Hepatocyte (in vitro differentiated cells): ENCODE data around the gene DYNC2H1. TPM values are rescaled to one million over a fixed set of nuclear protein-coding genes. Genes with fewer than 3 reads are reported as not detected.

Experiments used
- DNase-seq: peaks from one replicate; pipeline ENCODE4 v3.0.0-alpha.2; 2016; ENCODE audit warnings: low spot score
- H2AFZ ChIP-seq: fragments of 200-600 bp; sonication (generic); 2 replicates; pipeline ENCODE4 v1.6.0; 2016; ENCODE audit warnings: antibody characterized with exemption, mild to moderate bottlenecking
- H3K27ac ChIP-seq: fragments of 200-600 bp; sonication (generic); 2 replicates; pipeline ENCODE4 v1.5.1; 2016; ENCODE audit warnings: mild to moderate bottlenecking
- H3K27me3 ChIP-seq: fragments of 200-600 bp; sonication (generic); 2 replicates; pipeline ENCODE4 v1.6.1; 2016
- H3K36me3 ChIP-seq: fragments of 200-600 bp; sonication (generic); replicated peaks from 2 replicates; pipeline ENCODE4 v1.5.1; 2016; ENCODE audit warnings: low read depth; ENCODE audit not compliant: insufficient read depth
- H3K4me1 ChIP-seq: fragments of 200-600 bp; sonication (generic); 2 replicates; pipeline ENCODE4 v1.5.1; 2016; ENCODE audit warnings: mild to moderate bottlenecking, moderate library complexity; ENCODE audit not compliant: insufficient read depth
- H3K4me2 ChIP-seq: fragments of 200-600 bp; sonication (generic); 2 replicates; pipeline ENCODE4 v1.6.0; 2016
- H3K4me3 ChIP-seq: fragments of 200-600 bp; sonication (generic); 2 replicates; pipeline ENCODE4 v1.5.1; 2016; ENCODE audit warnings: mild to moderate bottlenecking
- H3K79me2 ChIP-seq: fragments of 200-600 bp; sonication (generic); 2 replicates; pipeline ENCODE4 v1.6.0; 2017; ENCODE audit warnings: mild to moderate bottlenecking
- H3K9me2 ChIP-seq: fragments of 200-600 bp; sonication (generic); replicated peaks from 2 replicates; pipeline ENCODE4 v1.6.0; 2017; ENCODE audit warnings: mild to moderate bottlenecking; ENCODE audit not compliant: insufficient read depth
- H3K9me3 ChIP-seq: fragments of 200-600 bp; sonication (generic); 2 replicates; pipeline ENCODE4 v1.5.1; 2016; ENCODE audit warnings: low read depth, mild to moderate bottlenecking
- H4K20me1 ChIP-seq: fragments of 200-600 bp; sonication (generic); 2 replicates; pipeline ENCODE4 v1.6.0; 2016; ENCODE audit warnings: mild to moderate bottlenecking; ENCODE audit not compliant: insufficient read depth, poor library complexity, severe bottlenecking
- EZH2 ChIP-seq: fragments of 200-600 bp; sonication (generic); IDR thresholded peaks from 2 replicates; pipeline ENCODE4 v1.6.1; 2016; ENCODE audit warnings: antibody characterized with exemption, mild to moderate bottlenecking, borderline replicate concordance
- EZH2phosphoT487 ChIP-seq: fragments of 200-600 bp; sonication (generic); IDR thresholded peaks from one replicate; pipeline ENCODE4 v1.6.1; 2018; ENCODE audit warnings: antibody characterized with exemption, mild to moderate bottlenecking, low read depth, moderate library complexity; ENCODE audit not compliant: unreplicated experiment, severe bottlenecking
- WGBS: methylation state at CpG from one replicate; pipeline ENCODE4 v1.1.6; 2016; ENCODE audit warnings: low lambda C conversion rate; ENCODE audit errors: missing lambda C conversion rate; 5-methylcytosine and 5-hydroxymethylcytosine counted together
- polyA plus RNA-seq: library from polyadenylated mRNA; unstranded; fragments of >200 nt; fragmentation: Nextera tagmentation; extraction: Ambion mirVana; gene quantifications from 2 replicates; pipeline ENCODE4 v1.2.1, GENCODE V29; 2016
- total RNA-seq: library from RNA; depleted of rRNA; stranded (reverse); fragments of >200 nt; gene quantifications from 2 replicates; pipeline ENCODE4 v1.2.3, GENCODE V29; 2014
- TF ChIP-seq, protein P1 (sequence below): fragments of 200-600 bp; sonication (generic); IDR thresholded peaks from 2 replicates; pipeline ENCODE4 v1.5.1; 2016; ENCODE audit warnings: antibody characterized with exemption, mild to moderate bottlenecking; ENCODE audit not compliant: poor library complexity

The DYNC2H1 gene
- total and polyA plus RNA-seq, 2 experiments from 2014 or later, result 4.4 to 16.9 TPM

DNA sequence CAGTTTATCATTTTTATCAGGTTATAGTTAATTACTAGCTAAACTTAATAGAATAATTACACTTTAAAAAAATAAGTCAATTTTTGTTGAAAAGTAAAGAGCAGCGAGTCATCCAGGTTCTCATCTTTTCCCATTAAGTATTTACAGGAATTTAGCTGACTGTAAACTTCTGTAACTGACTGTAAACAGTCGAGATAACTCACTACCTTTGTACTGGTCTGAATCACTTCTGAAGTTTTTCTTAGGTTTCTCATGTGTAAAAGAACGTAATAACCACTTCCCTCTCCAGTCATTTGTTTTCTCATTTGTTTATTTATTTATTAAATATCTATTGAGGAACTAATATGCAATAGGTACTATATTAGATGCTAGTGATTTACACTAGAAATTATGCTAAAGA, 270.8 kb downstream of the DYNC2H1 start:
- Histone ChIP-seq H4K20me1 (no peaks in the 10 kb centered on the region), H3K79me2 (no peaks in the 10 kb centered on the region), H3K27ac (no peak overlapping the region), H3K9me2 (no peaks in the 10 kb centered on the region), H3K4me3 (no peak overlapping the region), H3K4me1 (no peaks in the 10 kb centered on the region), H3K4me2 (no peak overlapping the region), H2AFZ (no peak overlapping the region), H3K36me3 (no peaks in the 10 kb centered on the region), H3K27me3 (no peaks in the 10 kb centered on the region), H3K9me3 (no peaks in the 10 kb centered on the region)
- TF ChIP-seq EZH2phosphoT487 (no peak), EZH2 (no peak)
- TF ChIP-seq, protein P1, sequence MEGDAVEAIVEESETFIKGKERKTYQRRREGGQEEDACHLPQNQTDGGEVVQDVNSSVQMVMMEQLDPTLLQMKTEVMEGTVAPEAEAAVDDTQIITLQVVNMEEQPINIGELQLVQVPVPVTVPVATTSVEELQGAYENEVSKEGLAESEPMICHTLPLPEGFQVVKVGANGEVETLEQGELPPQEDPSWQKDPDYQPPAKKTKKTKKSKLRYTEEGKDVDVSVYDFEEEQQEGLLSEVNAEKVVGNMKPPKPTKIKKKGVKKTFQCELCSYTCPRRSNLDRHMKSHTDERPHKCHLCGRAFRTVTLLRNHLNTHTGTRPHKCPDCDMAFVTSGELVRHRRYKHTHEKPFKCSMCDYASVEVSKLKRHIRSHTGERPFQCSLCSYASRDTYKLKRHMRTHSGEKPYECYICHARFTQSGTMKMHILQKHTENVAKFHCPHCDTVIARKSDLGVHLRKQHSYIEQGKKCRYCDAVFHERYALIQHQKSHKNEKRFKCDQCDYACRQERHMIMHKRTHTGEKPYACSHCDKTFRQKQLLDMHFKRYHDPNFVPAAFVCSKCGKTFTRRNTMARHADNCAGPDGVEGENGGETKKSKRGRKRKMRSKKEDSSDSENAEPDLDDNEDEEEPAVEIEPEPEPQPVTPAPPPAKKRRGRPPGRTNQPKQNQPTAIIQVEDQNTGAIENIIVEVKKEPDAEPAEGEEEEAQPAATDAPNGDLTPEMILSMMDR, result no peak
- 45% methylated on average over 3 of the region's 3 CpGs for WGBS
- DNase-seq, result no peak

DNA sequence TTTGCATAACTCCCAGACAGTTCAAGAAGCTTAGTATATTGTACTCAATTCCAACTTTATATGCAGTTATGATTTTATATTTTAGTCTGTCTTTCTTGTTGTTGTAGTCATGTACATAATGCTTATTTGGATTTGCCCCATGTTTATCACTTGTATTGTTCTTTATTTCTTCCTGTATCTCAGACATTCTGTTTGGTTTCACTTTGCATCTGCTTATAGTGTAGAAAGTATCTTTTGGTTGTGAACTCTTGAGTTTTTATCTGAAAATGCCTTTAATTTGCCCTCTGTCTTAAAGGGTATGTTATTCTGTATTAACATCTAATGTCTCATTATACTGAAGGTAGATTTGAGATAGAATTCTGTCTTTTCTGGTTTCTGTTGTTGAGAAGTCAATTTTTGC, 275.4 kb downstream of the DYNC2H1 start:
- Histone ChIP-seq H3K27me3 (no peaks in the 10 kb centered on the region), H3K4me1 (no peaks in the 10 kb centered on the region), H3K4me2 (peak overlapping the region; percentile 7), H3K9me2 (no peaks in the 10 kb centered on the region), H4K20me1 (no peaks in the 10 kb centered on the region), H3K36me3 (no peaks in the 10 kb centered on the region), H3K9me3 (no peaks in the 10 kb centered on the region), H3K79me2 (no peaks in the 10 kb centered on the region), H2AFZ (no peak overlapping the region), H3K27ac (no peak overlapping the region), H3K4me3 (no peak overlapping the region)
- TF ChIP-seq, protein P1, result no peak
- TF ChIP-seq EZH2phosphoT487, result no peak
- TF ChIP-seq EZH2, result no peak
- no peak for DNase-seq

DNA sequence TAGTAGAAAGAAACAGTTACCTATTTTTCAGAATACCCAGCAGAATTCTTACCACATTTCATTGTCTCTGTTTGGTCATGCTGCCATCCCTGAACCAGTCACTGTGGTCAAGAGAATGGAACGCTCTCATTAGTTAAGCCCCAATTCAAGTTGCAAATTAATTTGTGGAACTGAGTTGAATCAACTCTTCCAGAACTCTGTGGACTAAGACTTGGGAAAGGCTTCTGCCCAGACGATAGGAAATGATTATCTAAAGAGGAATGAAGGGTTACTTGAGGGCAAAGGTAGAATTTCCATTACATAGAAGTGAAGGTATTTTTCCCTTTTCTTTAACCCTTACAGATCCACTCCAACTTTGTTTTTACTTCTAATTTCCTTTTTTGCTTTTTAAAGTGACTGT, 286.4 kb downstream of the DYNC2H1 start:
- no peaks in the 10 kb centered on the region for H3K9me2 ChIP-seq
- no peak overlapping the region for H3K4me2 ChIP-seq
- 53% methylated on average over 2 of the region's 2 CpGs for WGBS
- H3K9me3 ChIP-seq, result no peaks in the 10 kb centered on the region
- TF ChIP-seq, protein P1, result no peak
- H3K36me3 ChIP-seq, result no peaks in the 10 kb centered on the region
- H3K4me3 ChIP-seq, result no peak overlapping the region
- peak; percentile 24 for DNase-seq
- H3K79me2 ChIP-seq, result no peaks in the 10 kb centered on the region
- no peaks in the 10 kb centered on the region for H3K4me1 ChIP-seq
- H3K27me3 ChIP-seq, result no peaks in the 10 kb centered on the region
- H2AFZ ChIP-seq, result no peak overlapping the region
- no peaks in the 10 kb centered on the region for H4K20me1 ChIP-seq
- H3K27ac ChIP-seq, result peak overlapping the region; percentile 12

DNA sequence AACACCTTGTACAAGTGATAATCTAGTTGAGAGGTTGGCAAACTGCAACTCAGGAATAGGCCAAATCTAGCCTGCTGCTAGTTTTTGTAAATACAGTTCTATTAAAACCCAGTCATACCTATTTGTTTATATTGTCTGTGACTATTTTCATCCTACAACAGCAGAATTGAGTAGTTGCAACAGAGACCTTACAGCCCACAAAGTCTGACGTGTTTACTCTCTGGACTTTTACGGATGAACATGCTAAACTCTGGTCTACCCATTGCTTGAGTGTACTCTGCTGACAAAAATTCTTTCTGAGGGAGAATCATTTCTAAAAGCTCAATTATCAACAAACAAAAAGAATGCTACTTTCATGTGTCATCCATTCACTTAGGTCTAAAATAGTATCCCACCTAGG, 287.0 kb downstream of the DYNC2H1 start:
- no peak overlapping the region for H3K4me2 ChIP-seq

More for the DNA sequence above, 287.0 kb downstream of the DYNC2H1 start:
- Histone ChIP-seq H3K27me3 (no peaks in the 10 kb centered on the region), H2AFZ (no peak overlapping the region), H3K27ac (peak overlapping the region; percentile 12), H3K79me2 (no peaks in the 10 kb centered on the region), H4K20me1 (no peaks in the 10 kb centered on the region), H3K4me3 (no peak overlapping the region), H3K9me2 (no peaks in the 10 kb centered on the region), H3K4me1 (no peaks in the 10 kb centered on the region), H3K36me3 (no peaks in the 10 kb centered on the region), H3K9me3 (no peaks in the 10 kb centered on the region)
- TF ChIP-seq EZH2phosphoT487 (no peak), EZH2 (no peak)
- TF ChIP-seq, protein P1, result no peak
- no peak for DNase-seq
- 85% methylated on average over 2 of the region's 2 CpGs for WGBS
